GM21825 (cell line): ENCODE measurements around the gene SLC6A9.

Experiments used
- ATAC-seq: cut with Tn5 transposase; IDR thresholded peaks from one replicate; pipeline ENCODE4 v1.9.1; 2021; ENCODE audit warnings: mild to moderate bottlenecking, moderate library complexity; ENCODE audit not compliant: unreplicated experiment

SLC6A9 gene

GRCh38 chr1:44031252-44032169 lies at the start of gene SLC6A9:
Gene SLC6A9, minus strand, starts transcription at chr1:44031462. Its CDS starts 7,185 bp downstream, at chr1:44024277.
- ATAC-seq, result no peak

DNA sequence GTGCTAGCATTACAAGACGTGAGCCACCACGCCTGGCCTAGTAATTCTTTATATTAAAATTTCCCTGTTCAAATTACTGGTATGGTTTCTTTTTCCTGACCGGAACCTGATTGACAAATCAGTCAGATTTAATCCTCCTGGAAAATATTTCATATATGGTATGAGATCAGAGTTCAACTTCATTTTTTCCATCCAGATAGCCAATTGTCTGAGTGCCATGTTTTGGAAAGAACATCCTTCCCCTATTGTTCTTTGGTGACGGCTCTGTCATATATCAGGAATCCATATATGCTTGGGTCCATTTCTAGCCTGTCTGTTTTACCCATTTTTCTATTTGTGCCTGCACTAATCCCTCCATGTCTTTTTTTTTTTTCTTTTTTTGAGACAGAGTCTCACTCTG lies 48.3 kb upstream of the SLC6A9 start:
- ATAC-seq, result no peak

GRCh38 chr1:44078104-44078503 lies 46.8 kb upstream of the SLC6A9 start:
- no peak for ATAC-seq

- no peak for ATAC-seq
Observed at GRCh38 chr1:44077421-44077820, 46.2 kb upstream of the SLC6A9 start.

- ATAC-seq, result no peak
Observed at GRCh38 chr1:44076066-44076465, 44.8 kb upstream of the SLC6A9 start.

DNA sequence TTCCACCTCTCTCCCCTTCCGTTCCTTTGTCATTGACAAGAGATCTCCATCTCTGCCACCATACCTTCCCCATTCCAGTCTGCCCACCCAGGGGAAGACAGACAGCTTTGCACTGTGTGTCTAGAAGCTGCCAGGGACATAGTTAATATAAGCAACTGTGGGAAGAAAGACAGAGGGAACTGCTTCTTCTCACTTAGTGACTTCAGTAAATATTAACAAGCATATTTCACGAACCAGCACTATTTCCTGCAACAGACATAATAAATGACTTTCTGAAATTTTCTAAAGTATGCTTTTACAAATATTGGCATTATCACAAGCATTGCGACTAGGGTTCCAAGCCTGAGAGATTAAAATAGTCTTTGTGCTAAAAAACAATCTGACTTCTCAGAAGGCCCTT lies 43.2 kb upstream of the SLC6A9 start:
- no peak for ATAC-seq

DNA sequence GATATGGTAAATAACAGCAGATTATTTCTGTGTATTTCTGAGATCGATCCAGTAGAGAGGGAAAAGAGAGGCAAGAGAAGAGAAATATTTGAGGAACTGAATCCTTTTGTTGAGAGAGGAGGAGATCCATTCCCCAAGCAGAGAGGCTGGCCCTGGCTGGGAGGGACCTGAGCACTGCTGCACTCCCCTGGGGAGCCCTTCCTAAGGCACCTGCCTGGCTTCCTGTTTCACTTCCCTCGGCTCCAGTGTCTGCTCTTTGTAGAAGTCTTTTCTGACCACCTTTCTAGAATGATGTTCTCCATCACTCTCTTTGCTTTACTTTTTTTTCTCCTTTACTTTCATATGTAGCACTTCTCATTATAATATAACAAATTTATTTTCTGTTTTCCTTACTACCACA lies 42.3 kb upstream of the SLC6A9 start:
- no peak for ATAC-seq

- no peak for ATAC-seq
Observed at GRCh38 chr1:44072821-44073220, 41.6 kb upstream of the SLC6A9 start.

GRCh38 chr1:44072204-44072603 lies 40.9 kb upstream of the SLC6A9 start:
- no peak for ATAC-seq

DNA sequence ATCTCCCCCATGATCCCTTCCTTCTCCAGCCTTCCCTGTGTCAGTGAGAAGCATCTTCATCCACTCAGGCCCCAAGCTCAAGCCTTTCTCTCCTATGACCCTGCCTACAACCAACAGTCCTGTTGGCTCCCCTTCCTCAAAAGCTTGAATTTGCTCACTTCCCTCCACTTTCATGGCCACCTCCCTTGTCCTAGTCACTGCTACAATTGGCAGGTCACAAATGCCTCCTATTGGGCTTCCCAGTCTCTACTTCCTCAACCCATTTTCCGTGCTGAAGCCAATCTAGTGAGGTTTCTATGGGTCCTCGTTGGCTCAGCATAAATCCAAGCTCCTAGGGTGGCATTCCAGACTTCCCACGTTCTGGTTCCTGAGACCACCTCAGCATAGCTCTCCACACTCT lies 40.2 kb upstream of the SLC6A9 start:
- no peak for ATAC-seq

DNA sequence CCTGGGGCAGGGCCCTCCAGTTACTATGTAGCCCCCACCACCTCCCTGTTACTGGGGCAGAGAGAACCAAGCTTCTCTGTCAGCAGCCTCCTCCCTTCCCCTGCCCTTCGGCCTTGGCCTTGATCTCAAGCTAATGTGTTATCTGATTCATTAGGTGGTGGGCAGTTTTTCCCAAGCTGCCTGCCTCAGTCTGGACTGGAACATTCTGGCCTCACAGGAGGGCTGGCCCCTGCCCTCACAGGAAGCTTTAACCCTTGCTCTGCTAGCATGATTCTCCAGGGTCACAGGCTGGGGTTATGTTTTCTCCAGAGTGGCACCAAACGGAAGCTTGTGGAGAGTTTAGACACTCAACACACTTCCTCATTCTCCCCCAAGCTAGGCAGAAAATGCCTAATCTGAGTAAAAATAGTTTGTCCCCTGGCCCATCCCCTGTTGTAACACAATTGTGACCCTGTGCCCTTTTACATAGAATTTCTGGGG lies 37.2 kb upstream of the SLC6A9 start:
- ATAC-seq, result peak; percentile 57

- no peak for ATAC-seq
Observed at GRCh38 chr1:44067266-44068250, 36.3 kb upstream of the SLC6A9 start.

DNA sequence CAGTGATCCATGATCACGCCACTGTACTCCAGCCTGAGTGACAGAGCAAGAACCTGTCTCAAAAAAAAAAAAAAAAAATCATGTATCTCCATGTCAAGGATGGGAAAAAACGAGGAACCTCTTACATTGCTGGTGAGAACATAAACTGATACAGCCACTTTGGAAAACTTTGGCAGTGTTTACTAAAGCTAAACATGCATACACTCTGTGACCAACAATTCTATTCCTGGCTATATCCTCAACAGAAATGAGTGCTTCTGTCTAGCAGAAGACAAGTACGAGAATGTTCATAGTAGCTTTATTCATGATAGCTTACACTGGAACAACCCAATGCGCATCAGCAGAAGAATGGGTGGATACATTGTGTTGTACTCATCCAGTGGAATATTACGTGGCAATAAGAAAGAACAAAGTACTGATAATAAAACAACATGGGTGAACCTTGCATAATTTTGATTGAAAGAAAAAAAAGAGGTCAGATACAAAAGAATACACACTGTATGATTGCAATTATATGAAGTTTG lies 31.5 kb upstream of the SLC6A9 start:
- ATAC-seq, result no peak

DNA sequence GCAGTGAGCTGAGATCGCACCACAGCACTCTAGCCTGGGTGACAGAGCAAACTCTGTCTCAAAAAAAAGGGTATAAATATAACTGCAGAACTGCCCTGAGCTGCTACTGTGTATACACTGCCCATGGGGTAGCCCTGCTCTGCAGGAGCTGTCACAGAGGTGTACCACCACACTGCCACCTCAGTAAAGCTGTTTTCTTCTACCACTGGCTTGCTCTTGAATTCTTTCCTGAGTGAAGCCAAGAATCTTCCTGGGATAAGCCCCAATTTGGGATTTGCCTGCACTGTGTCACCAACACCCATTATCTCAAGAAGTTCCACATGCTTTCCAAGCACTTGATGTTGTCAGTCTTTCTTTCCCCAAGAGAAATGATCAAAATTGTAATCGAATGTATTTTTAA lies 30.6 kb upstream of the SLC6A9 start:
- ATAC-seq, result no peak

DNA sequence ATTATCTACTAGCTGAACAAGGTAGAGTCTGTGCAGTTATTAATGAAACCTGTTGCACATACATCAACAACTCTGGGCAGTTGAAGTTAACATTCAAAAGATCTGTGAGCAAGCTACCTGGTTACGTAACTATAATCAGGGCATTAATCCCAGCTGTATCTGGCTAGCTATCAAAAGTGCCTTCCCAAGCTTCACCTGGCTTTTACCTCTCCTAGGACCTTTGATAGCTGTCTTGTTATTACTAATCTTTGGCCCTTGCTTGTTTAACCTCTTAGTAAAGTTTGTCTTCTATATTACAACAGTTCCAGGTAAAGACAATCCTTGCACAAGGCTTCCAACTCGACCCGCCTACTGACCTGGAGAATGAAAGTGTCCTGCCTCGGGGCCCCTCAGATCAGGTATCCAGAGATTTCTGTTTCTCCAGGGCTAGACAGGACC lies 29.6 kb upstream of the SLC6A9 start:
- no peak for ATAC-seq

GRCh38 chr1:44059664-44060355 lies 28.5 kb upstream of the SLC6A9 start:
- ATAC-seq, result no peak

GRCh38 chr1:44059212-44059611 lies 27.9 kb upstream of the SLC6A9 start:
- no peak for ATAC-seq

- no peak for ATAC-seq
Observed at GRCh38 chr1:44057293-44057692, 26.0 kb upstream of the SLC6A9 start.

- no peak for ATAC-seq
Observed at GRCh38 chr1:44053394-44053793, 22.1 kb upstream of the SLC6A9 start.

GRCh38 chr1:44050261-44050660 lies 19.0 kb upstream of the SLC6A9 start:
- ATAC-seq, result no peak

DNA sequence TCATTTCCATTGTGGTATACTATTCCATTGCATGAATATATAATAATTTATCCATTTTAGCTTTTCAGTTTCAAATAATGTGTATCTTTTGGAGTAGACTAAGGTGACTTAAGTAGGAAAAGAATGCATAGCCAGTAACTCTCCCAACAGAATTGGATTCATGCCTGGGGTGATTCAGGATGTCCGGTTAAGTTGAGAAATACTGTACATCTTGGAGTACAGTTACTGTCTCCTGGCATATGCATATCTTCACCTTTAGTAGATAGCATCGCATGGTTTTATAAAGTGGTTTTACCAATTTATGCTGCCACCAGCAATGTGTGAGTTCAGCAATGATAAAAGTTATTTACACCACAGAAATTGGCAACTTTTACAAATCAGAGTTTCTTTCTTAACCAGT lies 18.6 kb upstream of the SLC6A9 start:
- ATAC-seq, result no peak
